Activated naive CD4-positive, alpha-beta T cell (primary cell): ENCODE results near the gene NLRC5.

ENCODE experiments used
- DNase-seq, 4 experiments: peaks; one replicate each; lab custom pipeline; 2025; lab: John Stamatoyannopoulos, UW

Gene NLRC5

DNA sequence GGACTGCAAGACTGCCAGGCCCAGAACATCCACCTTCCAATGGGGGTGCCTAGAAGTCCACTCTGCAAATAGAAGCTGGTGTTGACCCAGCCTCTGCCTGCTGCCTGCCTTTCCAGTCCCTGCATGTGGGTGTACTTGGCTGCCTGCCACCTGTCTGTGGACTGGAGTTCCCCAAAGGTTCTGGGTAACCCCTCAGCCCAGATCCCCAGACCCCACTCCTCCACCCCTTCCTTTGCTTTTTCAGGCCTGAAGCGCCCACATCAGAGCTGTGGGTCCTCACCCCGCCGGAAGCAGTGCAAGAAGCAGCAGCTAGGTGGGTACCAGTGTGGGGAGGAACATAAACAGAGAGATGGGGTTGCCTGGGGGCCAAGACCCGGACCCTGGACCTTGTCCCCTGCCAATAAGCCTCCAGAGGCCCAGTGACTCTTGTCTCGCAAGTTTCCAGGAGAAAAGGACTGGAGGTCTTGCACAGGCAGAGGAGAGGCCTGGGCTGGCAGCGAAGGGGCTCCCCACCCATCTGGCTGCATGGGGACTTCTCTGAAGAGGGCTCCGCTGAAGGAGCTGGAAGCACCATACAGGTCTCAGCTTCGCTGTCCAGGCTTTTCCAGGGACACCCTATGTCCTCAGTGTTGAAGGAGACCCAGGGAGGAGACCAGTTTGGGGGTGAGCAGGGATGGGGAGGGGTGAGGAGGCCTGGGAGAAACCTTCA lies 34.3 kb downstream of the NLRC5 start:
- DNase-seq, result peak in 3 of 4 experiments; percentile 23 to 44 (median 25)

DNA sequence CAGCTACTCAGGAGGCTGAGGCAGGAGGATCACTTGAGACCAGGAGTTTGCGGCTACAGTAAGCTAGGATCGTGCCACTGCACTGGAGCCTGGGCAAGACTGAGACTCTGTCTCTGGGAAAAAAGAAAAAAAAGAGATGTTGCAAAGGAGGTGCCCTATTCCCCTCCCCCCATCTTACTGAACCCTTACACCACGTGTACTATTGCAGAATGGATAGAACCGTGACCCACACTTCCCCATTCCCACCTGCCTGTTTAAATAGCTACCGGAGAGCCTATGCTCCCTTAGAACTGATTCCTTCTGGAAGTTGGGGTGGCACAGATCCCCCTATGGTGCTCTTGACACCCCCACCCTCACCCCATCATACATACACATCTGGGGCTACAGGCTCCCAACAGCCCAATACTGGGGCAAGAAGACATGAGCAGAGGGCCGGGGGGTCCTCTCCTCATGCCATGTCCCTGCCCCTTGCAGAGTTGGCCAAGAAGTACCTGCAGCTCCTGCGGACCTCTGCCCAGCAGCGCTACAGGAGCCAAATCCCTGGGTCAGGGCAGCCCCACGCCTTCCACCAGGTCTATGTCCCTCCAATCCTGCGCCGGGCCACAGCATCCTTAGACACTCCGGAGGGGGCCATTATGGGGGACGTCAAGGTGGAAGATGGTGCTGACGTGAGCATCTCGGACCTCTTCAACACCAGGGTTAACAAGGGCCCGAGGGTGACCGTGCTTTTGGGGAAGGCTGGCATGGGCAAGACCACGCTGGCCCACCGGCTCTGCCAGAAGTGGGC lies 35.7 kb downstream of the NLRC5 start:
- no peak for DNase-seq

GRCh38 chr16:57025941-57026777 lies 36.8 kb downstream of the NLRC5 start:
- no peak for DNase-seq

GRCh38 chr16:57026778-57027062 lies 37.4 kb downstream of the NLRC5 start:
- DNase-seq, result no peak

- DNase-seq, result no peak
Measured at GRCh38 chr16:57027067-57027466, 37.7 kb downstream of the NLRC5 start.

DNA sequence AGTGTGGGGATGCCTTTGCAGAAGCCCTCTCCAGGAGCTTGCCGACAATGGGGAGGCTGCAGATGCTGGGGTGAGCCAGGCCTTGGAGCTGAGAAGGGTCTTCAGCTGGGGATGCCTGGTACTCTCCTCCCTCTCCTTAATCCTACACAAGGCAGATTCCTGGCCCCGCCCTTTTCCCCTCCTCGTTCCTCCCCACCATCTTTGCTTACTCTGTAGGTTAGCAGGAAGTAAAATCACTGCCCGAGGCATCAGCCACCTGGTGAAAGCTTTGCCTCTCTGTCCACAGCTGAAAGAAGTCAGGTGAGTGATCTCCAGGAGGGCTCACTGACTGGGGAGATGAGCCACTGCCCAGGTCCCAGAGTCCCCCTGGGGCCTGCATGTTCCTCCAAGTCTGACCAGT lies 38.7 kb downstream of the NLRC5 start:
- no peak for DNase-seq

DNA sequence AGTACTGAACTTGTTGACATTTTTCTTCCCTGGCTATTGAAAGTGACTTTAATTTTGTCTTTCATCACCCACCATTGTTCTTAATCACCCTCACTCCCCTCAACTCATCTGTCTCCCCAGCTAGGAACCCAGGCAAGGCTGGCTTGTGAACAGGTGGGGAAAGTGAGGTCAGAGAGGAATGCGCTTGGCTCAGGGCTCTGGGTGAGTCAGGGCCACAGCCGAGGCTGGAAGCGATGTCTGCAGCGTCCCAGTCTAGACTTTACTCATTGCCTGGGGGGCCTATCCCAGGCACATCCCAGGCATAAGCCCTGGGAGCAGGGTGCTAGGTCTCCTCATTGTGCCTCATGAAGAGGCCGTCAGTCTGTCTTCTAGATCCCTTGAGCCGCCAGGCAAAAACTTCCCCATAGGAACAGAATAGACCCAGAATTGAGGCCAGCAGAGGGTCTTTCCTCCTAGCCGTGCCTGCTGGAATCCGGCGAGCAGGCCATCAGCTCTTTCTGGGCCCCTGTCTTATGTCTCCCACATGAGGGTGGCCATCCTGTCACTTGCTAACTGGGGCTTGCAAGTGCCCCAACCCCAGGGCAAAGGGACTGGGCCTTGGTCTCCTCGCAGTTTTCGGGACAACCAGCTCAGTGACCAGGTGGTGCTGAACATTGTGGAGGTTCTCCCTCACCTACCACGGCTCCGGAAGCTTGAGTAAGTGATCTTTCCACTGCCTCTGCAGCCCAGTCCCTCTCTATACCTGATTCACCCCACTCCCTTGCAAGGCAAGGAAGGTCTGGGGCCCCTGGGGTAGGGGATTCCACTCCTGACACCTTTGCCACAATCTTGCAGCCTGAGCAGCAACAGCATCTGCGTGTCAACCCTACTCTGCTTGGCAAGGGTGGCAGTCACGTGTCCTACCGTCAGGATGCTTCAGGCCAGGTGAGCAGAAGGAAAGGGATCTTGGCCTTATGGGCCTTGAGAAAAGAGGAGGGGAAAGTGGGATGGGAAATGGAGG lies 40.1 kb downstream of the NLRC5 start:
- DNase-seq, result no peak

- DNase-seq, result no peak
Measured at GRCh38 chr16:57030346-57030902, 41.1 kb downstream of the NLRC5 start.

- DNase-seq, result no peak
Measured at GRCh38 chr16:57031156-57031555, 41.8 kb downstream of the NLRC5 start.

DNA sequence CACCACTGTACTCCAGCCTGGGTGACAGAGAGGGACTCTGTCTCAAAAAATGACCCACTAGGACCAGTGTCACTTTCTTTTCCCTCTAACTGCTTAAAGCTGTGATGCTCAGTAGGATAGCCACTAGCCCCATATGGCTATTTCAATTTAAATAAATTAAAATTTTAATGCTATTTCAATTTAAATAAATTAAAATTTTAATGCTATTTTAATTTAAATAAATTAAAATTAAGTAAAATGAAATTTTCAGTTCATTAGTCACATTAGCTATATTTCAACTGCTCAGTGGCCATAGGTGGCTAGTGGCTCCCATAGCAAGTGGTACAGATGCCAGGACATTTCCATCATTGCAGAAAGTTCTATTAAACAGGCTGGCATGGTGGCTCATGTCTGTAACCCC lies 43.0 kb downstream of the NLRC5 start:
- DNase-seq, result no peak

DNA sequence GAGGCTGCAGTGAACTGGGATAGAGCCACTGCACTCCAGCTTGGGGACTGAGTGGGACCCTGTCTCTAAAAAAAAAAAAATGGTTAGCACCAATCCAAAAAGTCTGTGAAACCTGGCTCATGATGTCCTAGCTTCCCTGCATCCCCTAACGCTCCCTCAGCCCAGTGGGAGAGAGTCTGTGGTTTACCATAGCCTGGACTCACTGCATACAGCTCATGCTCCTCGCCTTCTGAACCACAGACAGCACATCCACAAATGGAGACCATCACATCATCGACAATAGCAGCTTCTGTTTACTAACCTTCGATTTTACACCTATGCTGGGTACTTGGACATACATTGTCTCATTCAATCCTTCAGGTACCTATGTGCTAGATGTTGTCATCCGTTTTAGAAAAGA lies 43.6 kb downstream of the NLRC5 start:
- no peak for DNase-seq

GRCh38 chr16:57036315-57036714 lies 47.0 kb downstream of the NLRC5 start:
- no peak for DNase-seq

DNA sequence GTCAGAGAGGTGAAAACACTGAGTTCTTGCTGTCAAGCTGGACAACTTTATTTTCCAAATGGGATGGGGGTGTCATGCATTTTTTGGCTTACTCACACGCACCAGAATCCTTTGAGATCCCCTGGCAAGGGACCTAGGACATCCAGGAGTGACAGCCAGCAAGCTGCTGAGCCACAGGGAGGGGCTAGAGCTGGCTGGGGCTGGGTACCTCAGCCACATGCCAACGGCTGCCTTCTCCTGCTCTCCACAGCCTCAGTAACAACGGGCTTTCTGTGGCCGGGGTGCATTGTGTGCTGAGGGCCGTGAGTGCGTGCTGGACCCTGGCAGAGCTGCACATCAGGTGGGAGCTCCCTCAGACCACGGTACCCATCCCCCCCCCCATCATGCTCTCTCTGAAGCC lies 47.6 kb downstream of the NLRC5 start:
- DNase-seq, result no peak

DNA sequence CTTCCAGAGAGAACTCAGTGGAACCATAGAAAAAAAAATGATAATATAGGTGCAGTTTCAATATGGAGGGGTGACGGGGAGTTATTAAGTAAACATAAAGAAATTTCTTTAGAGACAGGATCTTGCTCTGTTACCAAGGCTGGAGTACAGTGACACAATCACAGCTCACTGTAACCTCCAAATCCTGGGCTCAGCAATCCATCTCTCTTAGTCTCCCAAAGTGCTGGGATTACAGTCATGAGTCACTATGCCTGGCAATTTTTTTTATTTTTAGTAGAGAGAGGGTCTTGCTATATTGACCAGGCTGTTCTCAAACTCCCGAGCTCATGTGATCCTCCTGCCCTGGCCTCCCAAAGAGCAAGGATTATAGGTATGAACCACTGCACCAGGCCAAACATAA lies 48.8 kb downstream of the NLRC5 start:
- no peak for DNase-seq

GRCh38 chr16:57039148-57039812 lies 49.9 kb downstream of the NLRC5 start:
- DNase-seq, result no peak

GRCh38 chr16:57041182-57042156 lies 52.1 kb downstream of the NLRC5 start:
- DNase-seq, result peak; percentile 39 to 68 (median 61)

GRCh38 chr16:57042157-57043111 lies 53.1 kb downstream of the NLRC5 start:
- DNase-seq, result peak; percentile 36 to 51 (median 37)

DNA sequence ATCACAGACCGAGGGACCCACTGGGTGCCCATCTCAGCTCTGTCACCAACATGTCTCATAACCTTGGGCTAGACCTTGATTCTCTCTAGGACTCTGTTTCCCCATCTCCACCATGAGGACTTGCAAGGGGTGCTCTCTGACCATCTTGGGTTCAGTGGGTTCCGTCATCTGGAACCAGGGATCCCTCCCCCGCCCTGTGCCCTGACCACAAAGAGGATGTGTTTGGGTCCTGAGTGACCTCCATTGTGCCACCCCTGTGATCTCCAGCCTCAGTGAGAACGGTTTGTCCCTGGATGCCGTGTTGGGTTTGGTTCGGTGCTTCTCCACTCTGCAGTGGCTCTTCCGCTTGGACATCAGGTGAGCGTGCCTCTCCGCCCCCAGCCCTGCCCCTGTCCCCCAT lies 53.9 kb downstream of the NLRC5 start:
- no peak for DNase-seq
